Suprapubic skin (tissue), 4 donors: ENCODE measurements around the gene PARD3B. TPM values are rescaled to one million over a fixed set of nuclear protein-coding genes. Genes with fewer than 3 reads are reported as not detected.

Experiments used
- DNase-seq, 2 donors: peaks; one replicate each; pipeline ENCODE4 v3.0.0-alpha.2; 2019; ENCODE audit warnings: low spot score in 2 of 2
- H3K27ac ChIP-seq: fragments of 200-600 bp; sonication (generic); one replicate; pipeline ENCODE4 v1.5.1; 2019
- H3K27me3 ChIP-seq: fragments of 200-600 bp; sonication (generic); one replicate; pipeline ENCODE4 v1.5.1; 2019
- H3K36me3 ChIP-seq: fragments of 200-600 bp; sonication (generic); one replicate; pipeline ENCODE4 v1.5.1; 2019
- H3K4me1 ChIP-seq: fragments of 200-600 bp; sonication (generic); one replicate; pipeline ENCODE4 v1.5.1; 2019
- H3K4me3 ChIP-seq: fragments of 200-600 bp; sonication (generic); one replicate; pipeline ENCODE4 v1.5.1; 2019; ENCODE audit warnings: mild to moderate bottlenecking
- H3K9me3 ChIP-seq: fragments of 200-600 bp; sonication (generic); one replicate; pipeline ENCODE4 v1.5.1; 2019
- EP300 ChIP-seq: sonication (generic); formaldehyde crosslinking; IDR thresholded peaks from one replicate; pipeline ENCODE4 v1.6.1; 2017; ENCODE audit warnings: antibody characterized with exemption
- POLR2A ChIP-seq, 2 donors: fragments of 450-650 bp; IDR thresholded peaks; one replicate each; pipeline ENCODE4 v1.6.1; 2017; ENCODE audit warnings: antibody characterized with exemption in 2 of 2, mild to moderate bottlenecking in 2 of 2, moderate library complexity in 2 of 2
- POLR2AphosphoS5 ChIP-seq, 3 donors: sonication (generic); formaldehyde crosslinking; IDR thresholded peaks; one replicate each; pipeline ENCODE4 v1.6.1; 2017; ENCODE audit warnings: antibody characterized with exemption in 3 of 3
- WGBS: methylation state at CpG from one replicate; pipeline ENCODE4 v1.1.5; 2018; 5-methylcytosine and 5-hydroxymethylcytosine counted together
- total RNA-seq, 4 donors: library from RNA; depleted of rRNA; stranded (reverse); fragments of >200 nt; gene quantifications; one replicate each; pipeline ENCODE4 v1.1.0, GENCODE V29; 2016
- TF ChIP-seq, protein P1 (sequence below), 2 donors: fragments of 200-600 bp in 1 of 2; fragments of 450-650 bp in 1 of 2; sonication (generic) in 1 of 2; IDR thresholded peaks; one replicate each; pipeline ENCODE4 v1.5.1; 2016 to 2019; ENCODE audit warnings: antibody characterized with exemption in 2 of 2, mild to moderate bottlenecking in 1 of 2, moderate library complexity in 1 of 2

PARD3B gene
- total RNA-seq, 4 donors from 2014 or later: 12.5 to 18.9 (median 15.5) TPM

DNA sequence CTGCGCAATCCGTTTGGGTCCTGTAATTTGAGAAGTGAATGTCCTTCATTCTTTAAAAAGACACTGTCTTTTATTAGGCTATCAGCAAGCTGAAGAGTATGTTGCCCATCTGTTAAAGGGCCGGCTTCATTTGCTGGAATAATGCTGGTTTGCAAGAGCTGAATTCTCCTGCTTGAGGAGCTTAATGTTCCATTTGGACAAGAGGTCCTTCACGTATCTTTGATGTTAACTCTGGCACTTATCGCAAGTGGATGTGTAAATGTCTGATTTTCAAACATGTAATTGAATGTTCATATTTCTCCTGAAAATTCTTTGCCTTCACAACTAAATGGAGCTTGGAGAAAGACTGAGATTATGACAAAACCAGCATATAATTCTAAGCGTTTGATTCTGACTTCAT is 856.2 kb downstream of the PARD3B start:
- WGBS: 97% methylated on average over 6 of the region's 6 CpGs
- no peak overlapping the region for H3K4me3 ChIP-seq
- no peaks in the 10 kb centered on the region for H3K27me3 ChIP-seq
- H3K9me3 ChIP-seq: no peaks in the 10 kb centered on the region
- TF ChIP-seq POLR2AphosphoS5 (IDR thresholded peaks at IDR 0.05) (no peak), POLR2A (IDR thresholded peaks at IDR 0.05) (no peak)
- no peaks in the 10 kb centered on the region for H3K36me3 ChIP-seq
- no peak for DNase-seq
- no peak overlapping the region for H3K27ac ChIP-seq
- H3K4me1 ChIP-seq: peaks cover 6% of the 10 kb centered on the region

GRCh38 chr2:205402011-205402410 is 856.7 kb downstream of the PARD3B start:
- DNase-seq: no peak
- Histone ChIP-seq H3K27me3 (no peaks in the 10 kb centered on the region), H3K9me3 (no peaks in the 10 kb centered on the region), H3K4me3 (no peak overlapping the region), H3K27ac (no peak overlapping the region), H3K36me3 (no peaks in the 10 kb centered on the region), H3K4me1 (peaks cover 6% of the 10 kb centered on the region)
- WGBS: 91% methylated on average over 2 of the region's 2 CpGs
- no peak for TF ChIP-seq POLR2A (IDR thresholded peaks at IDR 0.05)
- TF ChIP-seq, protein P1, sequence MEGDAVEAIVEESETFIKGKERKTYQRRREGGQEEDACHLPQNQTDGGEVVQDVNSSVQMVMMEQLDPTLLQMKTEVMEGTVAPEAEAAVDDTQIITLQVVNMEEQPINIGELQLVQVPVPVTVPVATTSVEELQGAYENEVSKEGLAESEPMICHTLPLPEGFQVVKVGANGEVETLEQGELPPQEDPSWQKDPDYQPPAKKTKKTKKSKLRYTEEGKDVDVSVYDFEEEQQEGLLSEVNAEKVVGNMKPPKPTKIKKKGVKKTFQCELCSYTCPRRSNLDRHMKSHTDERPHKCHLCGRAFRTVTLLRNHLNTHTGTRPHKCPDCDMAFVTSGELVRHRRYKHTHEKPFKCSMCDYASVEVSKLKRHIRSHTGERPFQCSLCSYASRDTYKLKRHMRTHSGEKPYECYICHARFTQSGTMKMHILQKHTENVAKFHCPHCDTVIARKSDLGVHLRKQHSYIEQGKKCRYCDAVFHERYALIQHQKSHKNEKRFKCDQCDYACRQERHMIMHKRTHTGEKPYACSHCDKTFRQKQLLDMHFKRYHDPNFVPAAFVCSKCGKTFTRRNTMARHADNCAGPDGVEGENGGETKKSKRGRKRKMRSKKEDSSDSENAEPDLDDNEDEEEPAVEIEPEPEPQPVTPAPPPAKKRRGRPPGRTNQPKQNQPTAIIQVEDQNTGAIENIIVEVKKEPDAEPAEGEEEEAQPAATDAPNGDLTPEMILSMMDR (IDR thresholded peaks at IDR 0.05): no peak
- no peak for TF ChIP-seq EP300
- TF ChIP-seq POLR2AphosphoS5 (IDR thresholded peaks at IDR 0.05): no peak

DNA sequence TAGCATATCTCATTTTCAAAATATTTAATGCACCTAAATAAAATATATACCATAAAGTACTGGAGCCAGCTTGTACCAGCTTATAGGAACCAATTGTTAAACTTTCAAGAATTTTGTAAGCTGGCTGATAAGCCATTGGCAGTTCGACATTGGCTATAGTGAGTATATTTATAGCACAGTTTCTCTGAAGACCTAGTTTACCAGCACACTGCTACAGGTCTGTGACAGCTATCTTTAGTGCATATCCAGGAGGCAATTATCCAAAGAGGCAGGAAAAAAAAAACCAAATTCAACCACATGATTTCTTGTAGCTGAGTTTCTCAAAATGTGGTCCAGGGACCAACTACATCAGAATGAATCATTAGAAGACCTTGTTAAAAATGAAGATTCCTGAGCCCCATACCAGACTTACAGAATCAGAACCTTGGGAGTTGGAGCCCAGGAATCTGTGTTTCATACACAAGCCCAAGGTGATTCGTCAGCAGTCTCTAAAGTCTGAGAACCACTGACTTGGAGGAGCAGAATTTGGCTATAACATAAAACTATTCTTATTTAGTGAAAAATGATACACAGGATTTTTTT is 858.1 kb downstream of the PARD3B start:
- peaks cover 11% of the 10 kb centered on the region for H3K4me1 ChIP-seq
- H3K4me3 ChIP-seq: no peak overlapping the region
- no peaks in the 10 kb centered on the region for H3K27me3 ChIP-seq
- no peaks in the 10 kb centered on the region for H3K9me3 ChIP-seq
- no peak overlapping the region for H3K27ac ChIP-seq
- WGBS: 75% methylated on average over 2 of the region's 2 CpGs
- no peak for TF ChIP-seq POLR2A (IDR thresholded peaks at IDR 0.05)
- TF ChIP-seq, protein P1 (IDR thresholded peaks at IDR 0.05): no peak
- TF ChIP-seq EP300: no peak
- TF ChIP-seq POLR2AphosphoS5 (IDR thresholded peaks at IDR 0.05): no peak
- H3K36me3 ChIP-seq: no peaks in the 10 kb centered on the region
- no peak for DNase-seq

- TF ChIP-seq POLR2A (IDR thresholded peaks at IDR 0.05) (no peak), EP300 (no peak)
- TF ChIP-seq, protein P1 (IDR thresholded peaks at IDR 0.05): no peak
- Histone ChIP-seq H3K27me3 (no peaks in the 10 kb centered on the region), H3K9me3 (no peaks in the 10 kb centered on the region), H3K4me1 (peaks cover 24% of the 10 kb centered on the region), H3K27ac (no peak overlapping the region), H3K36me3 (no peaks in the 10 kb centered on the region), H3K4me3 (no peak overlapping the region)
- 65% methylated on average over 1 of the region's 1 CpG for WGBS
- no peak for DNase-seq
These were observed 859.9 kb downstream of the PARD3B start for GRCh38 chr2:205405194-205405593.

DNA sequence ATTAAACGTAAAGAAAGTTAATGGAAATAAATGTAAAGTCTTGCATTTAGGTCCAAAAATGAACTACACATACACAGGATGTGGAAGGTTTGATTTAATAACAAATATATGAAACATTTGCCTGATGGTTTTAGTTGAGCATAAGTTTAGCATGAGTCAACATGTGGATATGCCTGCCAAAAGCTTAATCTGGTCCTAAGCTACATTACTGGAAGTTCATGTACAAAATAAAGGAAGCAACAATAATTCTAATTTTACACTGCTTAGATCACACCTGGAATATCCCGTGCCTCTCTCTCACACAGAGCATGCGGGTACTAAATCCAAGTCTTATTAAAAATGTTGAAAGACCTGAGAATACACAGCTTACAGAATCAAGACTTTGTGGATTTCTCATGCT is 860.5 kb downstream of the PARD3B start:
- DNase-seq: no peak
- WGBS: 36% methylated on average over 3 of the region's 3 CpGs
- Histone ChIP-seq H3K27ac (no peak overlapping the region), H3K36me3 (no peaks in the 10 kb centered on the region), H3K27me3 (no peaks in the 10 kb centered on the region), H3K4me1 (peaks cover 24% of the 10 kb centered on the region), H3K4me3 (no peak overlapping the region), H3K9me3 (no peaks in the 10 kb centered on the region)
- TF ChIP-seq POLR2AphosphoS5 (IDR thresholded peaks at IDR 0.05) (no peak), POLR2A (IDR thresholded peaks at IDR 0.05) (no peak), EP300 (no peak)
- TF ChIP-seq, protein P1 (IDR thresholded peaks at IDR 0.05): no peak

DNA sequence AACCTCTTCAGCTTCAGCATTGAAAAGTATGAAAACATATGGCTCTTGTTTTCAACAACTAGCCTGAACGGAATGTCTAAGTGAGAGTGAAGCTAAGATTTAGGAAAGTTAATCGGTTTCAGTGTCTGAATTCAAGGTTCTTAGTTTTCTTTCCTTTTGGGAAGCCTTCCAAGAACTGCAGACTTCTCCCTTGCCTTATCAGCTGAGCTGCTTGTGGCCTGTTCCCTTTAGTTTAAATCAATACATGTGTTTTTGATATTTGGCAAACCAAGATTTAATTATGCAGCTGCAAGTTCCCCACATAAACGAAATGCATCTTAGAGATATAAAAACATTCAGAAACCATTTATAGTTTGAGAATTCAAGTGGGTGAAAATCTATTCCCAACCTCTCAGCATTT is 862.7 kb downstream of the PARD3B start:
- no peaks in the 10 kb centered on the region for H3K27me3 ChIP-seq
- no peaks in the 10 kb centered on the region for H3K36me3 ChIP-seq
- no peaks in the 10 kb centered on the region for H3K9me3 ChIP-seq
- 26% methylated on average over 3 of the region's 3 CpGs for WGBS
- no peak overlapping the region for H3K4me3 ChIP-seq
- TF ChIP-seq POLR2A (IDR thresholded peaks at IDR 0.05) (no peak), EP300 (no peak), POLR2AphosphoS5 (IDR thresholded peaks at IDR 0.05) (no peak)
- TF ChIP-seq, protein P1 (IDR thresholded peaks at IDR 0.05): no peak
- DNase-seq: no peak
- H3K4me1 ChIP-seq: peaks cover 32% of the 10 kb centered on the region
- H3K27ac ChIP-seq: no peak overlapping the region
